ENCODE measurements around the gene CALHM3.

The CALHM3 gene

DNA sequence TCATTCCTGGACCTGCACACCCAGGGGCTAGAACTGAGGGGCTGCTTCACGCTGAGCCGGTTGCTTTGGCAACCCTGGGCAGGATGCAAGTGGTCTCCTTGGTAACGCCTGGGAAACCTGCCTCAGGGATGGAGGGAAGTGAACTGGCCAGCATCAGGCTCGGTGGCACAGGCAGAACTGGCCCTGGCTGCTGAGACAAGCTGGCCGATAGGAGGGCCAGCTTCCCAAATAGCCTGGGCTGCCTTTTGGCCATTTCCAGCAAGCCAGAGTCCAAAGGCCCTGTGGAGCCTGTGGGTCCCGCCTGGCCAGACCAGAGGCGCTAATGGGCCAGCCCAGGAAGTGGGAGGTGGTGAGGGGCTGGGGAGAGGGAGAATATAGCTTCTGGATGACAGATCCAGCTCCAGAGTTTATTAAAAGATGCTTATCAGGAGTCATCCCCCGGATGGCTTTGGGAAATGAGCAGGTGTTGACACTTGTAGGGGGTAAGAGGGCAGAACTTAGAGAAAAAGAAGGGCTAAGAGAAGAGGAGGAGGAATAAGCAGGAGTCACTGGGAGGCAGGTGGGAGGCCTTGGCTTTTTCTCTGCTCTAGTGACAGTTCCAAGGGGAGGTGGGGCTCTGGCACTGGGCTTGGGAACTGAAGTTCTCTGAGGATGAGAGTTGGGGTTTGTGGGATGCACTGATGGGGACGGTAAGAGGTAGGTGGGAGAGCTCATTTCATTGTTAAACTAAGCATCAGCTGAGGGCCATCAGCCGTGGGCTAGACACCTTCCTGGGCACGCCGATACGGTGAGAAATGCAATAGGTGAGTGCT is 24.0 kb upstream of the CALHM3 start:
- Histone ChIP-seq H3K27me3 (no peaks in the 10 kb centered on the region), H3K9me3 (no peaks in the 10 kb centered on the region), H3K4me1 (peaks cover 17% of the 10 kb centered on the region), H3K4me3 (ENCODE audit: low read depth, low read length) (no peak overlapping the region), H3K36me3 (no peaks in the 10 kb centered on the region)
- TF ChIP-seq, protein P1, sequence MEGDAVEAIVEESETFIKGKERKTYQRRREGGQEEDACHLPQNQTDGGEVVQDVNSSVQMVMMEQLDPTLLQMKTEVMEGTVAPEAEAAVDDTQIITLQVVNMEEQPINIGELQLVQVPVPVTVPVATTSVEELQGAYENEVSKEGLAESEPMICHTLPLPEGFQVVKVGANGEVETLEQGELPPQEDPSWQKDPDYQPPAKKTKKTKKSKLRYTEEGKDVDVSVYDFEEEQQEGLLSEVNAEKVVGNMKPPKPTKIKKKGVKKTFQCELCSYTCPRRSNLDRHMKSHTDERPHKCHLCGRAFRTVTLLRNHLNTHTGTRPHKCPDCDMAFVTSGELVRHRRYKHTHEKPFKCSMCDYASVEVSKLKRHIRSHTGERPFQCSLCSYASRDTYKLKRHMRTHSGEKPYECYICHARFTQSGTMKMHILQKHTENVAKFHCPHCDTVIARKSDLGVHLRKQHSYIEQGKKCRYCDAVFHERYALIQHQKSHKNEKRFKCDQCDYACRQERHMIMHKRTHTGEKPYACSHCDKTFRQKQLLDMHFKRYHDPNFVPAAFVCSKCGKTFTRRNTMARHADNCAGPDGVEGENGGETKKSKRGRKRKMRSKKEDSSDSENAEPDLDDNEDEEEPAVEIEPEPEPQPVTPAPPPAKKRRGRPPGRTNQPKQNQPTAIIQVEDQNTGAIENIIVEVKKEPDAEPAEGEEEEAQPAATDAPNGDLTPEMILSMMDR (IDR thresholded peaks at IDR 0.05; ENCODE audit: low read depth, low read length): no peak
- peak; percentile 71 for DNase-seq

DNA sequence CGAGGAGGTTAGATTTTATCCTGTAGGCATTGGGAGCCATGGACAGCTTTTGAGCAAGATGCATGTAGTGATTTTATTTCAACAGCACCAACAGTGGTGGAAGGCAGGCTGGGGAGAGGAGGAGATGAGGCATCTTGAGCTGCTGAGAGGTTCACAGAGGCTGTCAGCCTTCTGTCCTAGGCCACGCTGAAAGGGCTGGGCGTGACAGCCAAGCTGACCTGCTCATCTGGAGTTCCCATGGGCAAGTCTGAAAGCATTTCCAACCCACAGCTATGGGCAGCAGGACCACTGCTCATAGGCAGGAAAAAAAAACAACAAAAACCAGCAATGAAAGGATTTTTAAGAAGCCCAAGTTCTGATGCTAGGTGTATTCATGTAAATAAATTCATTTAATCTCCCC is 22.1 kb upstream of the CALHM3 start:
- H3K4me1 ChIP-seq: peaks cover 16% of the 10 kb centered on the region
- no peak overlapping the region for H3K4me3 ChIP-seq (ENCODE audit: low read depth, low read length)
- no peaks in the 10 kb centered on the region for H3K36me3 ChIP-seq
- no peaks in the 10 kb centered on the region for H3K9me3 ChIP-seq
- TF ChIP-seq, protein P1 (IDR thresholded peaks at IDR 0.05; ENCODE audit: low read depth, low read length): no peak
- DNase-seq: no peak
- no peaks in the 10 kb centered on the region for H3K27me3 ChIP-seq

GRCh38 chr10:103500481-103500880 is 21.4 kb upstream of the CALHM3 start:
- no peak for DNase-seq
- H3K4me3 ChIP-seq (ENCODE audit: low read depth, low read length): no peak overlapping the region
- H3K4me1 ChIP-seq: peaks cover 16% of the 10 kb centered on the region
- no peaks in the 10 kb centered on the region for H3K9me3 ChIP-seq
- H3K27me3 ChIP-seq: no peaks in the 10 kb centered on the region
- TF ChIP-seq, protein P1 (IDR thresholded peaks at IDR 0.05; ENCODE audit: low read depth, low read length): no peak
- H3K36me3 ChIP-seq: no peaks in the 10 kb centered on the region

DNA sequence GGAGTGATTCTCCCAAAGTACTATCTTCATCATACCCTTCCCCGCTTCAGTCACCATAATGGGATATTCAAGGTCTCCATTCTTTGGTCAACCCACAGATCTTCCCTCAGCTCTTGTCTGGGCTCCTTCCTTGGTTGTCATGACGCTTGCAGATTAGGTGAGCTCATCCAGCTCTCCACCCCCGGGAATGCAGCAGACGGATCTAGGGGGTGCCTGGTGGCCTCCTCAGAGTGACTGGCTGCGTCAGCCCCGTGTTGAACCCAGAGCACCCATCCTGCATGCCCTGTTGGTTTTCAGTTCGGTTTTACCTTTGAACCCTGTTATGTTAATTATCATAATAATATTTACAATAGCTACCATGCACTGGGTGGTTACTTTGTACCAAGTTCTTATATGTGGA is 20.8 kb upstream of the CALHM3 start:
- no peaks in the 10 kb centered on the region for H3K36me3 ChIP-seq
- no peak overlapping the region for H3K4me3 ChIP-seq (ENCODE audit: low read depth, low read length)
- DNase-seq: no peak
- H3K9me3 ChIP-seq: no peaks in the 10 kb centered on the region
- peaks cover 16% of the 10 kb centered on the region for H3K4me1 ChIP-seq
- TF ChIP-seq, protein P1 (IDR thresholded peaks at IDR 0.05; ENCODE audit: low read depth, low read length): no peak
- peaks cover under 1% of the 10 kb centered on the region for H3K27me3 ChIP-seq

DNA sequence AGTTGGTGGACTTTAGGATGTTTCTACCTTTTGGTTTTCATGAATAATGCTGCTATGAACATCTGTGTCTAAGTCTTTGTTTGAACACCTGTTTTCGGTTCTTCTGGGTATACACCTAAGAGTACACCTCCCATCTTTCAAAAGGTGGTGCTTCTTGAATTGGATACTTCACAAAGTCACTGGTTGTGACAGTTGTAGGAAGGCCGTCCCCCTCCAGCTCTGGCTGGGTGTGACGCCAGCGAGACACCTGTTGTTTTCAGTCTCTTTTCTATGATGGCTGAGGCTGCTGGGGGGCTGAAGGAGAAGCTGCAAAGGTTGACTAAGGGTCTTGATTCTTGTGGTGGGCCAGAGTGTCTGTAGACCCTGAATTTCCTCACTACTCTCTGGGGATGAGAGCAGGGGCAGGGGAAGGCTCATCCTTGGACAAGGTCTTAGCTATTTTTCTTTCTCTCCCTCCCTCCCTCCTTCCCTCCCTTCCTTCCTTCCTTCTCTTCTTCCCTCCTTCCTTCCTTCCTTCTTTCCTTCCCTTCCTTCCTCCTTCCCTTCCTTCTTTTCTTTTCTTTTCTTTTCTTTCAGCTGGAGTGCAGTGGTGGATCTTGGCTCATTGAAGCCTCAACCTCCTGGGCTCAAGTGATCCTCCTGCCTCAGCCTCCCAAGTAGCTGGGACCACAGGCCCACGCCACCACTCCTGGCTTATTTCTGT is 20.0 kb upstream of the CALHM3 start:
- DNase-seq: no peak
- H3K27me3 ChIP-seq: peaks cover 8% of the 10 kb centered on the region
- TF ChIP-seq, protein P1 (IDR thresholded peaks at IDR 0.05; ENCODE audit: low read depth, low read length): no peak
- no peak overlapping the region for H3K4me3 ChIP-seq (ENCODE audit: low read depth, low read length)
- H3K36me3 ChIP-seq: no peaks in the 10 kb centered on the region
- H3K9me3 ChIP-seq: no peaks in the 10 kb centered on the region
- H3K4me1 ChIP-seq: peaks cover 10% of the 10 kb centered on the region

Data from BE2C (cell line).